Neural progenitor cell (in vitro differentiated cells): Measurements from ENCODE around the gene NOXO1. TPM values are rescaled to one million over a fixed set of nuclear protein-coding genes. Genes with fewer than 3 reads are reported as not detected.

Experiments
- DNase-seq: peaks from one replicate; pipeline ENCODE4 v3.0.0-alpha.2; 2016; ENCODE audit warnings: low spot score
- H2AFZ ChIP-seq: fragments of 200-600 bp; sonication (generic); replicated peaks from 2 replicates; pipeline ENCODE4 v1.6.1; 2016; ENCODE audit warnings: antibody characterized with exemption
- H3F3A ChIP-seq: fragments of 200-600 bp; sonication (generic); 2 replicates; pipeline ENCODE4 v1.6.1; 2016; ENCODE audit warnings: antibody characterized with exemption, low read depth
- H3K27ac ChIP-seq: fragments of 200-600 bp; sonication (generic); 2 replicates; pipeline ENCODE4 v1.5.1; 2016; ENCODE audit warnings: mild to moderate bottlenecking
- H3K27me3 ChIP-seq: fragments of 200-600 bp; sonication (generic); 2 replicates; pipeline ENCODE4 v1.6.1; 2016; ENCODE audit warnings: mild to moderate bottlenecking, moderate library complexity
- H3K36me3 ChIP-seq: fragments of 200-600 bp; sonication (generic); 2 replicates; pipeline ENCODE4 v1.5.1; 2016
- H3K4me1 ChIP-seq: fragments of 200-600 bp; sonication (generic); 2 replicates; pipeline ENCODE4 v1.6.1; 2016; ENCODE audit warnings: mixed run types
- H3K4me2 ChIP-seq: fragments of 200-600 bp; sonication (generic); 2 replicates; pipeline ENCODE4 v1.6.1; 2016
- H3K4me3 ChIP-seq: fragments of 200-600 bp; sonication (generic); 2 replicates; pipeline ENCODE4 v1.5.1; 2016
- H3K79me2 ChIP-seq: fragments of 200-600 bp; sonication (generic); 2 replicates; pipeline ENCODE4 v1.6.1; 2016; ENCODE audit warnings: low read depth
- H3K9ac ChIP-seq: fragments of 200-600 bp; sonication (generic); 2 replicates; pipeline ENCODE4 v1.6.1; 2016
- H3K9me3 ChIP-seq: fragments of 200-600 bp; sonication (generic); 2 replicates; pipeline ENCODE4 v1.5.1; 2016; ENCODE audit warnings: low read depth
- H4K20me1 ChIP-seq: fragments of 200-600 bp; sonication (generic); 2 replicates; pipeline ENCODE4 v1.6.1; 2016; ENCODE audit warnings: low read depth
- H3K27ac Mint-ChIP-seq: 3 replicates; pipeline ENCODE4 v1.8.0; 2021; ENCODE audit warnings: mixed read lengths
- H3K27me3 Mint-ChIP-seq: 2 replicates; pipeline ENCODE4 v1.8.0; 2022; ENCODE audit warnings: low read depth, mild to moderate bottlenecking, inconsistent platforms, moderate library complexity, mixed read lengths; ENCODE audit not compliant: insufficient read depth
- H3K36me3 Mint-ChIP-seq: 3 replicates; pipeline ENCODE4 v1.8.0; 2021; ENCODE audit warnings: mixed read lengths
- H3K4me1 Mint-ChIP-seq: 3 replicates; pipeline ENCODE4 v1.8.0; 2021; ENCODE audit warnings: mixed read lengths
- H3K4me3 Mint-ChIP-seq: 3 replicates; pipeline ENCODE4 v1.8.0; 2021; ENCODE audit warnings: mild to moderate bottlenecking, moderate library complexity, mixed read lengths
- H3K9me3 Mint-ChIP-seq: 3 replicates; pipeline ENCODE4 v1.8.0; 2020; ENCODE audit warnings: mixed read lengths
- CTCF ChIP-seq: fragments of 200-600 bp; sonication (generic); IDR thresholded peaks from 2 replicates; pipeline ENCODE4 v1.5.1; 2017; ENCODE audit warnings: antibody characterized with exemption, mild to moderate bottlenecking
- EZH2 ChIP-seq: fragments of 200-600 bp; sonication (generic); IDR thresholded peaks from 2 replicates; pipeline ENCODE4 v1.6.1; 2017; ENCODE audit warnings: antibody characterized with exemption, mild to moderate bottlenecking, moderate library complexity
- EZH2phosphoT487 ChIP-seq: fragments of 200-600 bp; sonication (generic); IDR thresholded peaks from 2 replicates; pipeline ENCODE4 v1.6.1; 2017; ENCODE audit warnings: antibody characterized with exemption
- total RNA-seq: library from RNA; depleted of rRNA; stranded (reverse); fragments of >200 nt; gene quantifications from 2 replicates; pipeline ENCODE4 v1.2.3, GENCODE V29; 2015; ENCODE audit warnings: low replicate concordance

Gene NOXO1
- total RNA-seq, 1 donor from 2014 or later = not detected

- peaks cover 51% of the 10 kb centered on the region for H3K27me3 ChIP-seq
- no peak overlapping the region for H2AFZ ChIP-seq
- H4K20me1 ChIP-seq = peaks cover 5% of the 10 kb centered on the region
- H3K9me3 Mint-ChIP-seq = no peaks in the 10 kb centered on the region
- no peaks in the 10 kb centered on the region for H3K9me3 ChIP-seq
- no peak for TF ChIP-seq CTCF
- TF ChIP-seq EZH2phosphoT487 = no peak
- TF ChIP-seq EZH2 = no peak
- peaks cover 14% of the 10 kb centered on the region for H3K4me1 Mint-ChIP-seq
- no peaks in the 10 kb centered on the region for H3K36me3 ChIP-seq
- no peaks in the 10 kb centered on the region for H3K36me3 Mint-ChIP-seq
- peaks cover 11% of the 10 kb centered on the region for H3K27me3 Mint-ChIP-seq
- peaks cover 13% of the 10 kb centered on the region for H3F3A ChIP-seq
- H3K4me1 ChIP-seq = peaks cover 6% of the 10 kb centered on the region
- H3K4me2 ChIP-seq = no peak overlapping the region
- peak overlapping the region; percentile 42 for H3K27ac Mint-ChIP-seq
- no peaks in the 10 kb centered on the region for H3K79me2 ChIP-seq
- H3K4me3 Mint-ChIP-seq = no peak overlapping the region
- no peak for DNase-seq
- H3K4me3 ChIP-seq = no peak overlapping the region
- no peak overlapping the region for H3K9ac ChIP-seq
- no peak overlapping the region for H3K27ac ChIP-seq
Measured at GRCh38 chr16:2028620-2029220, 47.5 kb upstream of the NOXO1 start.

GRCh38 chr16:2028146-2028545, 46.9 kb upstream of the NOXO1 start:
- Mint-ChIP-seq H3K4me3 (peak overlapping the region; percentile 67), H3K27ac (no peak overlapping the region), H3K9me3 (no peaks in the 10 kb centered on the region), H3K36me3 (no peaks in the 10 kb centered on the region), H3K4me1 (peaks cover 16% of the 10 kb centered on the region), H3K27me3 (peaks cover 13% of the 10 kb centered on the region)
- Histone ChIP-seq H3K27me3 (peaks cover 55% of the 10 kb centered on the region), H3K4me3 (no peak overlapping the region), H3K27ac (no peak overlapping the region), H3K4me2 (no peak overlapping the region), H3K36me3 (no peaks in the 10 kb centered on the region), H3K4me1 (peaks cover 6% of the 10 kb centered on the region), H4K20me1 (peaks cover 5% of the 10 kb centered on the region), H3K9ac (no peak overlapping the region), H3F3A (peaks cover 13% of the 10 kb centered on the region), H2AFZ (no peak overlapping the region), H3K9me3 (no peaks in the 10 kb centered on the region), H3K79me2 (no peaks in the 10 kb centered on the region)
- DNase-seq = no peak
- TF ChIP-seq EZH2phosphoT487 = no peak
- TF ChIP-seq CTCF = no peak
- TF ChIP-seq EZH2 = no peak

- peaks cover 62% of the 10 kb centered on the region for H3K27me3 ChIP-seq
- peaks cover 5% of the 10 kb centered on the region for H4K20me1 ChIP-seq
- TF ChIP-seq EZH2phosphoT487 (peak; percentile 50), CTCF (no peak), EZH2 (peak; percentile 77)
- H3K36me3 ChIP-seq = no peaks in the 10 kb centered on the region
- H3K9me3 ChIP-seq = no peaks in the 10 kb centered on the region
- peak overlapping the region; percentile 37 for H3K27ac Mint-ChIP-seq
- H3F3A ChIP-seq = peaks cover 13% of the 10 kb centered on the region
- peaks cover 18% of the 10 kb centered on the region for H3K27me3 Mint-ChIP-seq
- no peak overlapping the region for H3K9ac ChIP-seq
- H3K4me2 ChIP-seq = peak overlapping the region; percentile 98
- H3K36me3 Mint-ChIP-seq = no peaks in the 10 kb centered on the region
- peaks cover 20% of the 10 kb centered on the region for H3K4me1 Mint-ChIP-seq
- H3K9me3 Mint-ChIP-seq = no peaks in the 10 kb centered on the region
- peak overlapping the region; percentile 50 for H2AFZ ChIP-seq
- peaks cover 10% of the 10 kb centered on the region for H3K4me1 ChIP-seq
- no peak overlapping the region for H3K27ac ChIP-seq
- H3K4me3 ChIP-seq = peak overlapping the region; percentile 75
- no peaks in the 10 kb centered on the region for H3K79me2 ChIP-seq
- DNase-seq = peak; percentile 48
- H3K4me3 Mint-ChIP-seq = peak overlapping the region; percentile 89
Measured at GRCh38 chr16:2027024-2028010, 46.0 kb upstream of the NOXO1 start.
